Calu3 (cell line): ENCODE measurements around the gene TAGLN2. TPM values are rescaled to one million over a fixed set of nuclear protein-coding genes. Genes with fewer than 3 reads are reported as not detected.

Experiments
- BruUV-seq: library from RNA; stranded (reverse); fragments of 400-500 nt; replicated peaks from 2 replicates; lab custom pipeline; 2021; lab: Mats Ljungman, UMichigan
- CTCF ChIA-PET: fragments of 300-600 bp; sonication (Branson Sonifier 250); formaldehyde crosslinking; loops from one replicate; lab custom pipeline; 2022; ENCODE audit warnings: antibody characterized with exemption; lab: Charles Lee
- DNase-seq: peaks from one replicate; pipeline ENCODE4 v3.0.0; 2022
- H3K27ac Mint-ChIP-seq: one replicate; pipeline ENCODE4 v1.8.0; 2022; ENCODE audit warnings: mixed read lengths; ENCODE audit not compliant: unreplicated experiment
- H3K27me3 Mint-ChIP-seq: one replicate; pipeline ENCODE4 v1.8.0; 2022; ENCODE audit warnings: mixed read lengths; ENCODE audit not compliant: unreplicated experiment
- H3K36me3 Mint-ChIP-seq: one replicate; pipeline ENCODE4 v1.8.0; 2022; ENCODE audit warnings: mild to moderate bottlenecking, moderate library complexity, mixed read lengths; ENCODE audit not compliant: insufficient read depth, unreplicated experiment
- H3K4me1 Mint-ChIP-seq: one replicate; pipeline ENCODE4 v1.8.0; 2022; ENCODE audit warnings: mild to moderate bottlenecking, low read depth, mixed read lengths; ENCODE audit not compliant: unreplicated experiment
- H3K4me3 Mint-ChIP-seq: one replicate; pipeline ENCODE4 v1.8.0; 2022; ENCODE audit warnings: mild to moderate bottlenecking, low read depth, moderate library complexity, mixed read lengths; ENCODE audit not compliant: unreplicated experiment
- H3K9me3 Mint-ChIP-seq: one replicate; pipeline ENCODE4 v1.8.0; 2022; ENCODE audit warnings: low read depth, mixed read lengths; ENCODE audit not compliant: unreplicated experiment
- CTCF ChIP-seq: fragments of 200-600 bp; IDR thresholded peaks from one replicate; pipeline ENCODE4 v1.8.0; 2022; ENCODE audit warnings: antibody characterized with exemption; ENCODE audit not compliant: unreplicated experiment
- intact Hi-C: fragments of 100-400 bp; cut with micrococcal nuclease; formaldehyde crosslinking; loops from one replicate; pipeline ENCODE4 v1.10.0; 2022; ENCODE audit not compliant: unreplicated experiment
- total RNA-seq: library from RNA; stranded (reverse); gene quantifications from 2 replicates; pipeline ENCODE4 v1.2.3, GENCODE V29; 2022

The TAGLN2 gene
- total RNA-seq, 1 experiment from 2014 or later: 708 TPM

GRCh38 chr1:159959451-159959850 lies 34.1 kb upstream of the TAGLN2 start:
- Mint-ChIP-seq H3K9me3 (no peaks in the 10 kb centered on the region), H3K36me3 (no peaks in the 10 kb centered on the region), H3K4me1 (peaks cover 28% of the 10 kb centered on the region), H3K4me3 (peak overlapping the region; percentile 2), H3K27ac (peak overlapping the region; percentile 19), H3K27me3 (peaks cover 40% of the 10 kb centered on the region)
- intact Hi-C loops: no loop called here
- TF ChIP-seq CTCF: no peak
- CTCF ChIA-PET: interaction anchor here (0.9 to 1.9 kb wide), 2 partner anchors 26 to 48 kb away, joined by 3 to 6 read pairs; no protein-coding TSS in a partner anchor
- peak; percentile 30 for DNase-seq
- BruUV-seq: no TSS peak

GRCh38 chr1:159958719-159959380 lies 33.5 kb upstream of the TAGLN2 start:
- BruUV-seq: no TSS peak
- intact Hi-C loops: no loop called here
- DNase-seq: no peak
- CTCF ChIA-PET: interaction anchor here (0.9 to 1.9 kb wide), 2 partner anchors 26 to 49 kb away, joined by 3 to 6 read pairs; no protein-coding TSS in a partner anchor
- TF ChIP-seq CTCF: no peak
- Mint-ChIP-seq H3K36me3 (peaks cover 1% of the 10 kb centered on the region), H3K9me3 (no peaks in the 10 kb centered on the region), H3K4me3 (no peak overlapping the region), H3K27ac (peak overlapping the region; percentile 19), H3K27me3 (peaks cover 46% of the 10 kb centered on the region), H3K4me1 (peaks cover 28% of the 10 kb centered on the region)

GRCh38 chr1:159957824-159958268 lies 32.5 kb upstream of the TAGLN2 start:
- CTCF ChIA-PET: interaction anchor here (1.9 kb wide), 1 partner anchor 50 kb away, joined by 6 read pairs; no protein-coding TSS in a partner anchor
- Mint-ChIP-seq H3K4me1 (peaks cover 28% of the 10 kb centered on the region), H3K4me3 (no peak overlapping the region), H3K9me3 (no peaks in the 10 kb centered on the region), H3K27ac (no peak overlapping the region), H3K36me3 (peaks cover 5% of the 10 kb centered on the region), H3K27me3 (peaks cover 56% of the 10 kb centered on the region)
- DNase-seq: no peak
- BruUV-seq: no TSS peak
- no peak for TF ChIP-seq CTCF
- intact Hi-C loops: no loop called here

- TF ChIP-seq CTCF: no peak
- intact Hi-C loops: no loop called here
- no peak for DNase-seq
- Mint-ChIP-seq H3K4me1 (peaks cover 11% of the 10 kb centered on the region), H3K4me3 (no peak overlapping the region), H3K36me3 (peaks cover 5% of the 10 kb centered on the region), H3K27me3 (peaks cover 69% of the 10 kb centered on the region), H3K9me3 (no peaks in the 10 kb centered on the region), H3K27ac (no peak overlapping the region)
- no TSS peak for BruUV-seq
- CTCF ChIA-PET: no interaction called here
These were observed 30.1 kb upstream of the TAGLN2 start for GRCh38 chr1:159955456-159955855.
